Lower leg skin (tissue), 3 donors: ENCODE results near the gene MAOB.

ENCODE experiments used
- POLR2A ChIP-seq, 2 donors: fragments of 450-650 bp; IDR thresholded peaks; one replicate each; pipeline ENCODE4 v1.6.1; 2016 to 2017; ENCODE audit warnings: antibody characterized with exemption in 2 of 2, mild to moderate bottlenecking in 1 of 2, moderate library complexity in 1 of 2
- TF ChIP-seq, protein P1 (sequence below), 3 donors: fragments of 450-650 bp; IDR thresholded peaks; one replicate each; pipeline ENCODE4 v1.5.1; 2016; ENCODE audit warnings: antibody characterized with exemption in 3 of 3, mild to moderate bottlenecking in 3 of 3, moderate library complexity in 2 of 3

DNA sequence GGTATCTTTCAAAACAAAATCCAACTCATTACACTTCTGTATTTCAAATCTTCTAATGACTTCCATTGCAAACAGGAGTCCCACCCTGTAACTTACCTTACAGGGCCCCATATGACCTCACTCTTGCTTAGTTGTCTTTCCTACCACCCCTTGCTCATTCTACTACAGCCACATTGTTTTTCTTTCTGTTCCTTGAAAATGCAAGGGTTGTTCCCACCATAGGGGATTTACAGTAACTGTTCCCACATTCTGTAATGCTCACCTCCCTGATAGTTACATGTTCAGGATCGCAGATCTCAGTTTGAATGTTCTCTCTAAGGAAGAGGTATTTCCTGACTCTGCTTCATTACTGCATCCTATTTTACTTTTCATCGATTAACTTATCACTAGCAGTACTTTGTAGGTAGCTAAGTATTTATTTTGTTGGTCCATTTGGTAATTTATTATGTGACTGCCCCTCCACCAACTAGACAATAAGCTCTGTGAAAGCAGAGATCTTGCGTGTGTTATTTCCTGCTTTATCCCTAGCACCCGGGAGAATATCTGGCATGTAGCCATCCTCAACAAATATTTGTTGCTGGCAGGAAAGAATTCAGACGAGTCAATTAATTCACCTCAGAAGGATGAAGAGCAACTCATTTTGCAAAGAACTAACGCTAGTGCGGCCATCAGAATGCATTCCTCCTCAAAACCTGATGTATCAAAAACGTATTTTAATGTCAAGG lies 21.4 kb downstream of the MAOB start:
- TF ChIP-seq, protein P1, sequence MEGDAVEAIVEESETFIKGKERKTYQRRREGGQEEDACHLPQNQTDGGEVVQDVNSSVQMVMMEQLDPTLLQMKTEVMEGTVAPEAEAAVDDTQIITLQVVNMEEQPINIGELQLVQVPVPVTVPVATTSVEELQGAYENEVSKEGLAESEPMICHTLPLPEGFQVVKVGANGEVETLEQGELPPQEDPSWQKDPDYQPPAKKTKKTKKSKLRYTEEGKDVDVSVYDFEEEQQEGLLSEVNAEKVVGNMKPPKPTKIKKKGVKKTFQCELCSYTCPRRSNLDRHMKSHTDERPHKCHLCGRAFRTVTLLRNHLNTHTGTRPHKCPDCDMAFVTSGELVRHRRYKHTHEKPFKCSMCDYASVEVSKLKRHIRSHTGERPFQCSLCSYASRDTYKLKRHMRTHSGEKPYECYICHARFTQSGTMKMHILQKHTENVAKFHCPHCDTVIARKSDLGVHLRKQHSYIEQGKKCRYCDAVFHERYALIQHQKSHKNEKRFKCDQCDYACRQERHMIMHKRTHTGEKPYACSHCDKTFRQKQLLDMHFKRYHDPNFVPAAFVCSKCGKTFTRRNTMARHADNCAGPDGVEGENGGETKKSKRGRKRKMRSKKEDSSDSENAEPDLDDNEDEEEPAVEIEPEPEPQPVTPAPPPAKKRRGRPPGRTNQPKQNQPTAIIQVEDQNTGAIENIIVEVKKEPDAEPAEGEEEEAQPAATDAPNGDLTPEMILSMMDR (IDR thresholded peaks at IDR 0.05), result no peak
- TF ChIP-seq POLR2A (IDR thresholded peaks at IDR 0.05), result no peak
